ENCODE measurements around the gene VEZF1. TPM values are rescaled to one million over a fixed set of nuclear protein-coding genes. Genes with fewer than 3 reads are reported as not detected.
A peak's percentile ranks its signal among the peaks of the same experiment; 100 is the strongest.

The VEZF1 gene
- total RNA-seq, 1 experiment from 2014 or later: 50.9 TPM

GRCh38 chr17:57935833-57936807 lies 51.9 kb downstream of the VEZF1 start:
- BruUV-seq (replicated peaks): no TSS peak
- ChIA-PET POLR2A (ENCODE audit: unreplicated experiment) (interaction anchor here (0.5 to 1.2 kb wide), 4 partner anchors 11 to 217 kb away, joined by 3 to 25 read pairs (median 6); no protein-coding TSS in a partner anchor), CTCF (interaction anchor here (0.5 to 1.1 kb wide), 5 partner anchors 11 to 1068 kb away, joined by 3 to 6 read pairs (median 4); no protein-coding TSS in a partner anchor)
- intact Hi-C loops (cut with micrococcal nuclease; ENCODE audit: unreplicated experiment): no loop called here
- no peaks in the 10 kb centered on the region for H4K20me1 ChIP-seq (ENCODE audit: insufficient read depth)
- peak; percentile 58 to 61 for DNase-seq
- no peak overlapping the region for H2AFZ ChIP-seq
- peak overlapping the region; percentile 58 for H3K4me2 ChIP-seq
- peaks cover 45% of the 10 kb centered on the region for H3K4me1 ChIP-seq (replicated peaks; ENCODE audit: insufficient read depth)
- peaks cover 35% of the 10 kb centered on the region for H3K79me2 ChIP-seq (ENCODE audit: low read depth)
- H3K9me2 ChIP-seq (ENCODE audit: insufficient read depth): no peaks in the 10 kb centered on the region
- H3K36me3 ChIP-seq (ENCODE audit: low read depth): no peaks in the 10 kb centered on the region
- H3K4me3 ChIP-seq: no peak overlapping the region
- peaks cover 43% of the 10 kb centered on the region for H3F3A ChIP-seq (ENCODE audit: insufficient read depth, low read depth)
- H3K9me3 ChIP-seq (ENCODE audit: insufficient read depth, low read depth): no peaks in the 10 kb centered on the region
- H3K27me3 ChIP-seq (ENCODE audit: insufficient read depth, low read depth): no peaks in the 10 kb centered on the region
- TF ChIP-seq EZH2 (IDR thresholded peaks at IDR 0.05; ENCODE audit: low read depth): no peak
- H3K27ac ChIP-seq: peak overlapping the region; percentile 53

DNA sequence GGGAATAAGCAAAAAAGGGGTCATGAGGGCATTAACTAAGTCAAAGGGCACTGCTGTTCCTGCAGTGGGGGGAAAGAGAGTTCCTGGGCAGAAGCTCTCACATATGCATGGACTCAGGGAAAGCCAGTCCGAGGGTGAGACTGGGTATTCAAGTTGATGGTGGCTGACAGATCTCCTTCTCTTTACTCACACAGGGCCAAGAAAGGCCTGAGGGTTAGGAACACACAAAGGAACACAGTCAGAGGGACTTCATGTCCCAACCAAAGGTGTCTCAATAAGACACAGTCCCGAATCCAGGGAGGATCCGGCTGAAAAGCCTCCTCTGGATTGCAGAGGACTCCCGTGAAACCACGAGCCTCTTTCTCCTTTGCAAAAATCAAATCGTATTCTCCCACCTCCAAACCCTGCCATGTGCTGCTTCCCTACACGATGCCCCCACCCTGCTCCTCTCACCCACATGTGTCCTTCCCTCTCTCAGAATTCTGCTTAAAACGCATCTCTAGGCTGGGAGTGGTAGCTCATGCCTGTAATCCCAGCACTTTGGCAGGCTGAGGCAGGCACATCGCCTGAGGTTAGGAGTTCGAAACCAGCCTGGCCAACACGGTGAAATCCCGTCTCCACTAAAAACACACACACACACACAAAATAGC lies 56.4 kb downstream of the VEZF1 start:
- H2AFZ ChIP-seq: no peak overlapping the region
- intact Hi-C loops (cut with micrococcal nuclease; ENCODE audit: unreplicated experiment): no loop called here
- H4K20me1 ChIP-seq (ENCODE audit: insufficient read depth): no peaks in the 10 kb centered on the region
- DNase-seq: no peak
- H3K4me3 ChIP-seq: no peak overlapping the region
- BruUV-seq (replicated peaks): no TSS peak
- H3K27me3 ChIP-seq (ENCODE audit: insufficient read depth, low read depth): no peaks in the 10 kb centered on the region
- TF ChIP-seq EZH2 (IDR thresholded peaks at IDR 0.05; ENCODE audit: low read depth): no peak
- no peak for TF ChIP-seq CTCF (conservative IDR thresholded peaks at IDR 0.05)
- peaks cover 36% of the 10 kb centered on the region for H3K4me1 ChIP-seq (replicated peaks; ENCODE audit: insufficient read depth)
- no peaks in the 10 kb centered on the region for H3K9me2 ChIP-seq (ENCODE audit: insufficient read depth)
- no peak overlapping the region for H3K4me2 ChIP-seq
- H3F3A ChIP-seq (ENCODE audit: insufficient read depth, low read depth): peaks cover 28% of the 10 kb centered on the region
- H3K9me3 ChIP-seq (ENCODE audit: insufficient read depth, low read depth): no peaks in the 10 kb centered on the region
- CTCF ChIA-PET: no interaction called here
- no peaks in the 10 kb centered on the region for H3K36me3 ChIP-seq (ENCODE audit: low read depth)
- no peak overlapping the region for H3K27ac ChIP-seq
- POLR2A ChIA-PET (ENCODE audit: unreplicated experiment): interaction anchor here (0.6 to 0.7 kb wide), 3 partner anchors 21 to 30 kb away, joined by 3 to 7 read pairs (median 5); no protein-coding TSS in a partner anchor
- peaks cover 11% of the 10 kb centered on the region; the same call in 1 of the 2 replicates for H3K79me2 ChIP-seq (ENCODE audit: low read depth)

DNA sequence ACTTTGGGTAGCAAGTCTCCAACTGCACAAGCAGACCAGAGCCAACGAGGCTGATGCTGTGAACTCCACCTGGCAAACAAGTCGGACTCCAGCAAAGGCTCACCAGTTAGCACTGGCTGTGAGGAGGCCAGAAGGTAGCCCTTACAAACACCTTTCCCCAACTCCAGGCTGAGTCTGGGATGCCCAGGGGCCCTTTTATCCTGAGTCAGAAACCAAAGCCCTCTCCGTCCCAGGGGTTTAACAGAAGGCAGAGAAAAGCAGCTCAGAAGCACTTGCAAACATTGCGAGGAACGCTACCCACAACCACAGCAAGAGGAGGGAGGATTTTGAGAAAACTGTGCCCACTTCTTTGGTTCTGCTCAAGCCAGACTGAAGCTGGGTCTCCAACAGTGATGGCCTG lies 57.8 kb downstream of the VEZF1 start:
- intact Hi-C loops (cut with micrococcal nuclease; ENCODE audit: unreplicated experiment): no loop called here
- no peak for TF ChIP-seq CTCF (conservative IDR thresholded peaks at IDR 0.05)
- Histone ChIP-seq H4K20me1 (ENCODE audit: insufficient read depth) (no peaks in the 10 kb centered on the region), H3K9me3 (ENCODE audit: insufficient read depth, low read depth) (no peaks in the 10 kb centered on the region), H3K36me3 (ENCODE audit: low read depth) (no peaks in the 10 kb centered on the region), H2AFZ (no peak overlapping the region), H3K79me2 (ENCODE audit: low read depth) (peaks cover 11% of the 10 kb centered on the region; the same call in 1 of the 2 replicates), H3K9me2 (ENCODE audit: insufficient read depth) (no peaks in the 10 kb centered on the region), H3K4me1 (replicated peaks; ENCODE audit: insufficient read depth) (peaks cover 25% of the 10 kb centered on the region), H3F3A (ENCODE audit: insufficient read depth, low read depth) (peaks cover 15% of the 10 kb centered on the region), H3K27ac (no peak overlapping the region), H3K4me2 (no peak overlapping the region), H3K27me3 (ENCODE audit: insufficient read depth, low read depth) (no peaks in the 10 kb centered on the region), H3K4me3 (no peak overlapping the region)
- CTCF ChIA-PET: no interaction called here
- no TSS peak for BruUV-seq (replicated peaks)
- POLR2A ChIA-PET (ENCODE audit: unreplicated experiment): interaction anchor here (0.6 kb wide), 1 partner anchor 14 kb away, joined by 12 read pairs; no protein-coding TSS in a partner anchor
- no peak for DNase-seq
